Activated CD8-positive, alpha-beta T cell treated with anti-CD3 and anti-CD28 coated beads for 36 hours (primary cell): ENCODE measurements around the gene DMBX1. TPM values are rescaled to one million over a fixed set of nuclear protein-coding genes. Genes with fewer than 3 reads are reported as not detected.

Experiments used
- ATAC-seq: fragments of 200-7000 bp; cut with Tn5 transposase; one replicate; pipeline ENCODE4 v1.10.0; 2021; ENCODE audit warnings: mild to moderate bottlenecking, moderate library complexity
- CTCF ChIA-PET: fragments of 350-600 bp; sonication (Branson Sonifier 250); formaldehyde crosslinking; loops from one replicate; lab custom pipeline; 2021; ENCODE audit warnings: antibody characterized with exemption; lab: Charles Lee
- POLR2A ChIA-PET: fragments of 350-600 bp; sonication (Branson Sonifier 250); formaldehyde crosslinking; loops from one replicate; lab custom pipeline; 2021; ENCODE audit warnings: antibody characterized with exemption; lab: Charles Lee
- DNase-seq: peaks from one replicate; pipeline ENCODE4 v3.0.0-alpha.2; 2020
- H3K27ac Mint-ChIP-seq: one replicate; pipeline ENCODE4 v1.8.0; 2021; ENCODE audit warnings: mild to moderate bottlenecking, mixed read lengths
- H3K27me3 Mint-ChIP-seq: one replicate; pipeline ENCODE4 v1.8.0; 2021; ENCODE audit warnings: mixed read lengths
- H3K36me3 Mint-ChIP-seq: one replicate; pipeline ENCODE4 v1.8.0; 2021; ENCODE audit warnings: low read depth, mixed read lengths
- H3K4me1 Mint-ChIP-seq: one replicate; pipeline ENCODE4 v1.8.0; 2021; ENCODE audit warnings: low read depth, mixed read lengths
- H3K4me3 Mint-ChIP-seq: one replicate; pipeline ENCODE4 v1.8.0; 2021; ENCODE audit warnings: mild to moderate bottlenecking, moderate library complexity, mixed read lengths
- H3K9me3 Mint-ChIP-seq: one replicate; pipeline ENCODE4 v1.8.0; 2021; ENCODE audit warnings: mixed read lengths
- intact Hi-C: fragments of 100-400 bp; cut with micrococcal nuclease; formaldehyde crosslinking; loops from one replicate; pipeline ENCODE4 v1.10.0; 2022
- total RNA-seq, 2 experiments: library from RNA; stranded (reverse); gene quantifications; one replicate each; pipeline ENCODE4 v1.2.3, GENCODE V29; 2021
- TF ChIP-seq, protein P1 (sequence below): fragments of 200-600 bp; IDR thresholded peaks from one replicate; pipeline ENCODE4 v1.8.0; 2022; ENCODE audit warnings: antibody characterized with exemption, mild to moderate bottlenecking

Gene DMBX1
- total RNA-seq, 2 experiments from 2014 or later, result 0.09 TPM; not detected in 1

DNA sequence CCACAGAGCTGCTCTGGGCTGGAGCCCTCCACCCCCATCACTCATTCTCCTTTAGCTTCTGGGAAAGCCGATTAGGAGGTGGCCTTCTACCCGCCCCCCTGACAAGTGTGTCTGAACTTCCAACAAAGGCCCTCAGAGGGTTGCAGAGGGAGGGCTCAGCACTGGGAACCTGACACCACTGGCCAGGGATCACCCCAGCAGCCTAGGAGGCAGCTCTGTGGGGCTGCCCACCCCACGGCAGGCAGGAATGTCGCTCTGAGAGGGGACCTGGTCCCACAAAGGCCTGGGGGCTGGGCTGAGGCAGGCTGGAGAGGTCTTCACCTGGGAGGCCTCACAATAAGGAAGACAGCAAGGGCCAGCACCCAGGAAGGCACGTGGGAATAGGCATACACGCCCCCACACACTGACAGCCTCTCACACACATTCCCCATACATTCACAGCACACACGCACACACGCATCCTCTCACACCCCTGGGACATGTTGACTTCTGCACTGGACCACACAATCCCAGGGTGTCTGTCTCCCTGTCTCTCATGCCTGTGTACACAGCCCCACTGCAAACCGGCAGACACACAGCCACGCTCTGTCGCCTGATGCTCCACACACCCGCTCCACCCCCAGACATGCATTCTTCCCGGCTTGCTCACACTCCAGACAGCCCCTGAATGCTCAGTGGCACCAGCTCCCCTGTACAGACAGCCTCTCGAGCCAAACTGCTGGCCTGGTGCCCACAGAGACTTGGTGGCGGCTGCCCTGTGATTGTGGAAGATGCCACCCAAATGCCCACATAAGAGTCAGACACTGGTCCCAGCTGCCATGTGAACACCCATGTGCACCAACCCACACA is 30.7 kb downstream of the DMBX1 start:
- TF ChIP-seq, protein P1, sequence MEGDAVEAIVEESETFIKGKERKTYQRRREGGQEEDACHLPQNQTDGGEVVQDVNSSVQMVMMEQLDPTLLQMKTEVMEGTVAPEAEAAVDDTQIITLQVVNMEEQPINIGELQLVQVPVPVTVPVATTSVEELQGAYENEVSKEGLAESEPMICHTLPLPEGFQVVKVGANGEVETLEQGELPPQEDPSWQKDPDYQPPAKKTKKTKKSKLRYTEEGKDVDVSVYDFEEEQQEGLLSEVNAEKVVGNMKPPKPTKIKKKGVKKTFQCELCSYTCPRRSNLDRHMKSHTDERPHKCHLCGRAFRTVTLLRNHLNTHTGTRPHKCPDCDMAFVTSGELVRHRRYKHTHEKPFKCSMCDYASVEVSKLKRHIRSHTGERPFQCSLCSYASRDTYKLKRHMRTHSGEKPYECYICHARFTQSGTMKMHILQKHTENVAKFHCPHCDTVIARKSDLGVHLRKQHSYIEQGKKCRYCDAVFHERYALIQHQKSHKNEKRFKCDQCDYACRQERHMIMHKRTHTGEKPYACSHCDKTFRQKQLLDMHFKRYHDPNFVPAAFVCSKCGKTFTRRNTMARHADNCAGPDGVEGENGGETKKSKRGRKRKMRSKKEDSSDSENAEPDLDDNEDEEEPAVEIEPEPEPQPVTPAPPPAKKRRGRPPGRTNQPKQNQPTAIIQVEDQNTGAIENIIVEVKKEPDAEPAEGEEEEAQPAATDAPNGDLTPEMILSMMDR, result no peak
- Mint-ChIP-seq H3K9me3 (no peaks in the 10 kb centered on the region), H3K27me3 (peaks cover 23% of the 10 kb centered on the region), H3K4me3 (no peak overlapping the region), H3K4me1 (peaks cover 13% of the 10 kb centered on the region), H3K36me3 (no peaks in the 10 kb centered on the region), H3K27ac (no peak overlapping the region)
- no peak for ATAC-seq
- ChIA-PET CTCF (interaction anchor here (2.1 to 2.2 kb wide), 2 partner anchors 9 to 43 kb away, joined by 11 to 14 read pairs; no protein-coding TSS in a partner anchor), POLR2A (no interaction called here)
- no peak for DNase-seq
- intact Hi-C loops, result no loop called here

DNA sequence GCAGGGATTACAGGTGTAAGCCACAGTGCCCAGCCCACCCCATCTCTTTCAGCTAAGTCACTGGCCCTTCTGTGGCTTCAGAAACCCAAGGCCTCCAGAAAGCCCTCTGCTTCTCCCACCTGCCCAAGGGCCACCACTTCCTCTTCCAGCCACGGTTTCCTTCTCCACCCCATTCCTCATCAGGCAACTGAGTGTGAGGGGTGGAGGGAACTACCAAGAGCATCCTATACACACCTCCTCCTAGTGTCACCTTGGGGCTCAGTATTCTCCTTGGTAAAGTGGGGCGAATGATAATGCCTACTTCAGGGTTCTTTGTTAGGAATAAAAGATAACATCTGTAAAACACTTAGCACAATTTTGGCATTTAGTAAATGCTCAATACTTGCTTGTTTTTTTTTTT is 31.8 kb downstream of the DMBX1 start:
- peaks cover 26% of the 10 kb centered on the region for H3K27me3 Mint-ChIP-seq
- DNase-seq (no peak), ATAC-seq (no peak)
- H3K36me3 Mint-ChIP-seq, result no peaks in the 10 kb centered on the region
- ChIA-PET POLR2A (interaction anchor here (0.8 to 1.1 kb wide), 2 partner anchors 13 to 28 kb away, joined by 3 to 6 read pairs; no protein-coding TSS in a partner anchor), CTCF (interaction anchor here (1.1 to 2.2 kb wide), 5 partner anchors 9 to 74 kb away, joined by 3 to 14 read pairs (median 4); a partner anchor contains a TSS)
- H3K9me3 Mint-ChIP-seq, result no peaks in the 10 kb centered on the region
- intact Hi-C loops, result no loop called here
- H3K27ac Mint-ChIP-seq, result no peak overlapping the region
- peaks cover 13% of the 10 kb centered on the region for H3K4me1 Mint-ChIP-seq
- H3K4me3 Mint-ChIP-seq, result no peak overlapping the region
- TF ChIP-seq, protein P1, result no peak

DNA sequence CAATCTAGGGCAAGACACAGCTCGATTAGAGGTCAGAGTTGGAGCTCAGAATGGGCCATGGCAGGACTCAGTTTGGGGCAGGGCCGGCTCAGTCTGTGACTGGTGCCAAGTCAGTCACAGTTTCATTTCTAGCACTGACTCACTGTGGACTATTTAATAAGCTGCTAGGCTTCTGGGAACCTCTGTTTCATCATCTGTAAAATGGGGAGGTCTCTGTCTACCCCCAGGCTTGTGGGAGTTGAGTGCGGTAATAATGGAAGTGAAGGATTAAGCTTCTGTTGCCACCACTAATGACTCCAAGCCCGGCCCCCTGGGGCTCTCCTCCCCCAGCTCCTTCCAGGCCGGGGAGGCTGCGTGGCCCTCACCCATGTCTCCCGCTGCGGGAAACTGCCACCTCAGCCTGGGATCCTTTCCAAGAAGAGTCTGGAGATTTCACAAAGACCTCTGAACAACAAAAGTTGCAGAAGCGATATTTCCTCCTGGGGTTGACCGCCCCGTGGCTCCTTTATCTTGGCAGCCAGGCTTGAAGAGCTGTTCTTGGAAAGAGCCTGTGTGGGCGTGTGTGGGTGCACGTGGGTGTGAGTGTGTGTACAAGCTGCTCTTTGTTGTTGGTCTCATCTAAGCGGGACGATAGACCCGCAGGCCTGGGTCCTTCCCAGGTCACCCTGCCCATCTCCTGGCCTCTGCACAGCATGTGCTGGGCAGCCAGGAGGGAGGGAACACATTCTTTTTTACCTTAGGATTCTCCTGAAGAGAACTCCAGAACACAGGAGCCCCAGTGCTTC is 32.7 kb downstream of the DMBX1 start:
- CTCF ChIA-PET, result interaction anchor here (0.8 to 2.2 kb wide), 9 partner anchors 10 to 203 kb away, joined by 3 to 14 read pairs (median 4); a partner anchor contains a TSS
- TF ChIP-seq, protein P1, result no peak
- DNase-seq, result peak; percentile 61
- peak; percentile 97 for ATAC-seq
- Mint-ChIP-seq H3K4me1 (peaks cover 13% of the 10 kb centered on the region), H3K27me3 (peaks cover 23% of the 10 kb centered on the region), H3K27ac (peak overlapping the region; percentile 75), H3K9me3 (no peaks in the 10 kb centered on the region), H3K4me3 (no peak overlapping the region), H3K36me3 (no peaks in the 10 kb centered on the region)
- intact Hi-C loops, result no loop called here
- POLR2A ChIA-PET, result interaction anchor here (0.8 to 1.2 kb wide), 3 partner anchors 29 to 77 kb away, joined by 3 to 6 read pairs (median 3); no protein-coding TSS in a partner anchor

DNA sequence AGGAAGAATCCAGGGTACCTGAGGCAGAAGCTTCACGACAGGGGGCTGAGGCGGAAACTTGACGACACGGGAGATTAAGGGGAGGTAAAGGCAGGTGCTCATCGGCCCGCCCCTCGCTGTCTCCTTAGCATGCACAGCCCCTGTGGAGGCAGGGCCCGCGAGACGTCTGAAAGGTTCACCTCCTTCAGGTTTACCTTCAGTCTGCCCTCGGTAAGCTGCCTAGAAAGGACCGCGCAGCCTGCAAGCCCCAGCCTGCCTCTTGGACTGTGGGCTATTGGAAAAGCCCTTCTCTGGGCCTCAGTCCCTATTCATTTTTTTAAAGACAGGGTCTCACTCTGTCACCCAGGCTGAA is 33.3 kb downstream of the DMBX1 start:
- ATAC-seq, result no peak

More for the DNA sequence above, 33.3 kb downstream of the DMBX1 start:
- H3K9me3 Mint-ChIP-seq, result no peaks in the 10 kb centered on the region
- H3K4me1 Mint-ChIP-seq, result peaks cover 13% of the 10 kb centered on the region
- H3K27me3 Mint-ChIP-seq, result peaks cover 25% of the 10 kb centered on the region
- DNase-seq, result no peak
- CTCF ChIA-PET, result interaction anchor here (1.0 to 2.2 kb wide), 4 partner anchors 13 to 76 kb away, joined by 4 to 14 read pairs (median 6); a partner anchor contains a TSS
- intact Hi-C loops, result no loop called here
- POLR2A ChIA-PET, result interaction anchor here (0.9 to 1.2 kb wide), 2 partner anchors 43 to 78 kb away, joined by 3 to 6 read pairs; no protein-coding TSS in a partner anchor
- peak overlapping the region; percentile 75 for H3K27ac Mint-ChIP-seq
- TF ChIP-seq, protein P1, result no peak
- H3K36me3 Mint-ChIP-seq, result no peaks in the 10 kb centered on the region
- no peak overlapping the region for H3K4me3 Mint-ChIP-seq
